BLaER1 (cell line): Measurements from ENCODE around the gene CFL2.

Experiments
- H3K27ac ChIP-seq: shearing (Covaris generic); formaldehyde crosslinking; 2 replicates; pipeline ENCODE4 v1.8.1; 2022
- H3K27me3 ChIP-seq: shearing (Covaris generic); formaldehyde crosslinking; 2 replicates; pipeline ENCODE4 v1.8.1; 2022
- H3K36me3 ChIP-seq: shearing (Covaris generic); formaldehyde crosslinking; 2 replicates; pipeline ENCODE4 v1.8.1; 2022
- H3K4me1 ChIP-seq: shearing (Covaris generic); formaldehyde crosslinking; 2 replicates; pipeline ENCODE4 v1.8.1; 2022
- H3K4me2 ChIP-seq: shearing (Covaris generic); formaldehyde crosslinking; 2 replicates; pipeline ENCODE4 v1.8.1; 2022
- H3K4me3 ChIP-seq: shearing (Covaris generic); formaldehyde crosslinking; 2 replicates; pipeline ENCODE4 v1.8.1; 2022
- H3K9ac ChIP-seq: shearing (Covaris generic); formaldehyde crosslinking; 2 replicates; pipeline ENCODE4 v1.8.1; 2022
- H3K9me3 ChIP-seq: shearing (Covaris generic); formaldehyde crosslinking; 2 replicates; pipeline ENCODE4 v1.8.1; 2022
- H4K20me1 ChIP-seq: shearing (Covaris generic); formaldehyde crosslinking; 2 replicates; pipeline ENCODE4 v1.8.1; 2022
- Cebpa-rat ChIP-seq: shearing (Covaris generic); IDR thresholded peaks from 2 replicates; pipeline ENCODE4 v1.8.1; 2022

The CFL2 gene

GRCh38 chr14:34693228-34693939 lies 21.0 kb downstream of the CFL2 start:
- H3K27ac ChIP-seq: no peak overlapping the region
- no peak overlapping the region for H3K9ac ChIP-seq
- no peaks in the 10 kb centered on the region for H3K36me3 ChIP-seq
- no peaks in the 10 kb centered on the region for H3K27me3 ChIP-seq
- H3K4me2 ChIP-seq: no peak overlapping the region
- no peak overlapping the region for H3K4me3 ChIP-seq
- TF ChIP-seq Cebpa-rat: no peak
- no peaks in the 10 kb centered on the region for H3K4me1 ChIP-seq
- no peaks in the 10 kb centered on the region for H3K9me3 ChIP-seq
- H4K20me1 ChIP-seq: no peaks in the 10 kb centered on the region

- no peak for TF ChIP-seq Cebpa-rat
- H3K27ac ChIP-seq: no peak overlapping the region
- no peak overlapping the region for H3K4me2 ChIP-seq
- H4K20me1 ChIP-seq: no peaks in the 10 kb centered on the region
- no peak overlapping the region for H3K9ac ChIP-seq
- H3K27me3 ChIP-seq: no peaks in the 10 kb centered on the region
- H3K36me3 ChIP-seq: no peaks in the 10 kb centered on the region
- H3K9me3 ChIP-seq: no peaks in the 10 kb centered on the region
- H3K4me3 ChIP-seq: no peak overlapping the region
- no peaks in the 10 kb centered on the region for H3K4me1 ChIP-seq
Measured at GRCh38 chr14:34692898-34693227, 21.5 kb downstream of the CFL2 start.

- H3K4me3 ChIP-seq: no peak overlapping the region
Measured at GRCh38 chr14:34692348-34692747, 22.0 kb downstream of the CFL2 start.

GRCh38 chr14:34691206-34691605 lies 23.2 kb downstream of the CFL2 start:
- Histone ChIP-seq H3K9ac (no peak overlapping the region), H4K20me1 (no peaks in the 10 kb centered on the region), H3K27ac (no peak overlapping the region), H3K9me3 (no peaks in the 10 kb centered on the region), H3K4me2 (no peak overlapping the region), H3K27me3 (no peaks in the 10 kb centered on the region), H3K36me3 (no peaks in the 10 kb centered on the region), H3K4me1 (no peaks in the 10 kb centered on the region), H3K4me3 (no peak overlapping the region)
- no peak for TF ChIP-seq Cebpa-rat

More at GRCh38 chr14:34692348-34692747, 22.0 kb downstream of the CFL2 start:
- Histone ChIP-seq H3K9ac (no peak overlapping the region), H3K36me3 (no peaks in the 10 kb centered on the region), H3K4me2 (no peak overlapping the region), H3K9me3 (no peaks in the 10 kb centered on the region), H4K20me1 (no peaks in the 10 kb centered on the region), H3K4me1 (no peaks in the 10 kb centered on the region), H3K27ac (no peak overlapping the region), H3K27me3 (no peaks in the 10 kb centered on the region)
- TF ChIP-seq Cebpa-rat: no peak

GRCh38 chr14:34688470-34689206 lies 25.8 kb downstream of the CFL2 start:
- H3K36me3 ChIP-seq: no peaks in the 10 kb centered on the region
- TF ChIP-seq Cebpa-rat: no peak
- H3K27ac ChIP-seq: no peak overlapping the region
- H3K9ac ChIP-seq: no peak overlapping the region
- no peaks in the 10 kb centered on the region for H3K4me1 ChIP-seq
- H4K20me1 ChIP-seq: no peaks in the 10 kb centered on the region
- no peak overlapping the region for H3K4me3 ChIP-seq
- no peaks in the 10 kb centered on the region for H3K27me3 ChIP-seq
- no peaks in the 10 kb centered on the region for H3K9me3 ChIP-seq
- no peak overlapping the region for H3K4me2 ChIP-seq

GRCh38 chr14:34685819-34686428 lies 28.5 kb downstream of the CFL2 start:
- no peaks in the 10 kb centered on the region for H3K4me1 ChIP-seq
- no peaks in the 10 kb centered on the region for H3K27me3 ChIP-seq
- no peaks in the 10 kb centered on the region for H4K20me1 ChIP-seq
- no peak overlapping the region for H3K27ac ChIP-seq
- TF ChIP-seq Cebpa-rat: no peak
- no peaks in the 10 kb centered on the region for H3K36me3 ChIP-seq
- H3K9ac ChIP-seq: no peak overlapping the region
- H3K9me3 ChIP-seq: no peaks in the 10 kb centered on the region
- no peak overlapping the region for H3K4me2 ChIP-seq
- no peak overlapping the region for H3K4me3 ChIP-seq

- no peak for TF ChIP-seq Cebpa-rat
- H3K4me2 ChIP-seq: no peak overlapping the region
- H3K27me3 ChIP-seq: no peaks in the 10 kb centered on the region
- H3K27ac ChIP-seq: no peak overlapping the region
- H3K4me1 ChIP-seq: no peaks in the 10 kb centered on the region
- H3K4me3 ChIP-seq: no peak overlapping the region
- no peaks in the 10 kb centered on the region for H4K20me1 ChIP-seq
- H3K9me3 ChIP-seq: no peaks in the 10 kb centered on the region
- no peak overlapping the region for H3K9ac ChIP-seq
- no peaks in the 10 kb centered on the region for H3K36me3 ChIP-seq
Measured at GRCh38 chr14:34684578-34684977, 29.8 kb downstream of the CFL2 start.

- Histone ChIP-seq H3K36me3 (no peaks in the 10 kb centered on the region), H3K9ac (no peak overlapping the region), H3K4me1 (no peaks in the 10 kb centered on the region), H3K9me3 (no peaks in the 10 kb centered on the region), H3K27me3 (no peaks in the 10 kb centered on the region), H3K4me3 (no peak overlapping the region), H3K27ac (no peak overlapping the region), H3K4me2 (no peak overlapping the region), H4K20me1 (no peaks in the 10 kb centered on the region)
- TF ChIP-seq Cebpa-rat: no peak
Measured at GRCh38 chr14:34682787-34683321, 31.5 kb downstream of the CFL2 start.

GRCh38 chr14:34680806-34681479 lies 33.5 kb downstream of the CFL2 start:
- no peak overlapping the region for H3K9ac ChIP-seq
- H3K4me1 ChIP-seq: no peaks in the 10 kb centered on the region
- no peaks in the 10 kb centered on the region for H3K27me3 ChIP-seq
- no peak overlapping the region for H3K4me2 ChIP-seq
- no peak overlapping the region for H3K4me3 ChIP-seq
- H4K20me1 ChIP-seq: no peaks in the 10 kb centered on the region
- no peak overlapping the region for H3K27ac ChIP-seq
- H3K9me3 ChIP-seq: no peaks in the 10 kb centered on the region
- no peaks in the 10 kb centered on the region for H3K36me3 ChIP-seq
- TF ChIP-seq Cebpa-rat: no peak
